ENCODE results near the gene GPC4. TPM values are rescaled to one million over a fixed set of nuclear protein-coding genes. Genes with fewer than 3 reads are reported as not detected.

Gene GPC4
- not detected in 2 replicates for total RNA-seq

DNA sequence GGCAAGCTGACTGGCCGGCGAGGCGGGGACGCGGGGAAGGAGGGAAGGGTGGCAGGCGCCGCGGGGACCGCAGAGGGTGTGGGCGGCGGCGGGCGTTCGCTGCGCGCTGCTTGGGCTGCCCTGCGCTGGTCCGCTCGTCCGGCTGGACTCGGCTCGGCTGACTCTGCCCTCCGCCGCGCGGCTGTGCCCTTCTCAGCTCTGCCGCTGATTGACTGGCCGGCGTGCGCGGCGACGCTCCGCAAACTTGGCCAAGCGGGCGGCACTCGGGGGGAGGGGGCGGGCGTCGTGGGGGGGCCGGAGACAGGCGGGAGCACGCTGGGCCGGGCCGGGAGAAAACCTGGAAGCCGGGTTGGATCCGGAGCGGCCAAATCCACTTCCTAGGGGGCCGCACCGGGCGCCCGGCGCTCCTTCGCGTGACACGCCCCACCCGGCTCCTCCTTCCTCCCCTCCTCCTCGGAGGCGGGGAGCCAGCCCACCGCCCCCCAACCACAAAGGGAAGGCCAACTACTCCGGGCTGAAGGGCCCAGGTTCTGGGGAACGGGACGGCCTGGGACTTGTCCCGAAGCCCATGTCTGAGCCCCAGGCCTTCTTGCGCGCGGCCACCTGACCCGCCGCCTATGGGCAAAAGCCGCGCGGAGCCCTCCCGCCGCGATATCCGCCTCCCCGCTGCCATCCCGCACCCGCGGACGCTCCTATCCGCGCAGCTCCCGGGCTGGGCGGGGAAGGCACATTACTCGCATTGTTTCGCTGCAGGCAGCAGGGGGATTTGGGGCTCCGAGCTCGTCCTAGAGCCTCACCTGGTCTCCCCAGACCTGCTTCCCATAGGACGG, at the start of gene GPC4:
Gene GPC4, minus strand, starts transcription at position 214 of the 830 bp plus-strand sequence. CDS start 524 bp downstream, outside the sequence.
- Mint-ChIP-seq H3K9me3 (peaks cover 4% of the 10 kb centered on the region), H3K36me3 (ENCODE audit: low read depth) (no peaks in the 10 kb centered on the region), H3K27me3 (ENCODE audit: insufficient read depth) (peaks cover 44% of the 10 kb centered on the region), H3K4me1 (ENCODE audit: low read depth) (no peaks in the 10 kb centered on the region), H3K27ac (no peak within 1 kb of the TSS), H3K4me3 (peak within 1 kb of the TSS; percentile 59)
- DNase-seq (ENCODE audit: low spot score) = no peak
- intact Hi-C loops (cut with micrococcal nuclease) = no loop called here

DNA sequence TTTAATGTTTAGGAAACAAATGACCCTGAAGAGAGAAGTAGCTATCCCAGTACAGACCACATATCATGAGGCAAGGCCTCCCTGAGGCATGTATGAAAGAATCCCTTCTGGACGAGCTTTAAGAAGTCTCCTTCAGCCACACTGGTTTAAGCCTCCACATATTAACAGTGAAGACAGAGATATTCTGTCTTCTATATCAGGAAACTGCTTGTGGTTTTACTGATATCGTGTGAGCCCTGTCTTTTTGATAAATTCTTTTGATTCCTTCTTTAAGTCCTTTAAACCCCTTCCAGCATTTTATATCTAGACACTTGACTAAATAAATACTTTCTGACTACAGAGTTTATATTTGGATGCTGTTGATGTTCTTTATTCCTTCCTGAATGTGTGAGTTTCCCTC, 45.9 kb upstream of the GPC4 start:
- Mint-ChIP-seq H3K27me3 (ENCODE audit: insufficient read depth) (no peaks in the 10 kb centered on the region), H3K4me1 (ENCODE audit: low read depth) (no peaks in the 10 kb centered on the region), H3K36me3 (ENCODE audit: low read depth) (no peaks in the 10 kb centered on the region), H3K27ac (no peak overlapping the region), H3K9me3 (no peaks in the 10 kb centered on the region), H3K4me3 (no peak overlapping the region)
- intact Hi-C loops (cut with micrococcal nuclease) = no loop called here
- no peak for DNase-seq (ENCODE audit: low spot score)

- no peak overlapping the region for H3K4me3 Mint-ChIP-seq
- H3K27ac Mint-ChIP-seq = no peak overlapping the region
- intact Hi-C loops (cut with micrococcal nuclease) = no loop called here
- DNase-seq (ENCODE audit: low spot score) = no peak
- H3K9me3 Mint-ChIP-seq = no peaks in the 10 kb centered on the region
- H3K4me1 Mint-ChIP-seq (ENCODE audit: low read depth) = no peaks in the 10 kb centered on the region
- no peaks in the 10 kb centered on the region for H3K36me3 Mint-ChIP-seq (ENCODE audit: low read depth)
- H3K27me3 Mint-ChIP-seq (ENCODE audit: insufficient read depth) = no peaks in the 10 kb centered on the region
These were observed 39.6 kb upstream of the GPC4 start for GRCh38 chrX:133454924-133455323.

- no peak overlapping the region for H3K27ac Mint-ChIP-seq
- H3K9me3 Mint-ChIP-seq = no peaks in the 10 kb centered on the region
- no peaks in the 10 kb centered on the region for H3K27me3 Mint-ChIP-seq (ENCODE audit: insufficient read depth)
- H3K4me1 Mint-ChIP-seq (ENCODE audit: low read depth) = no peaks in the 10 kb centered on the region
- no peaks in the 10 kb centered on the region for H3K36me3 Mint-ChIP-seq (ENCODE audit: low read depth)
- no peak for DNase-seq (ENCODE audit: low spot score)
- H3K4me3 Mint-ChIP-seq = no peak overlapping the region
- intact Hi-C loops (cut with micrococcal nuclease) = no loop called here
These were observed 39.2 kb upstream of the GPC4 start for GRCh38 chrX:133454491-133454914.

- Mint-ChIP-seq H3K4me3 (no peak overlapping the region), H3K4me1 (ENCODE audit: low read depth) (no peaks in the 10 kb centered on the region), H3K27me3 (ENCODE audit: insufficient read depth) (peaks cover 4% of the 10 kb centered on the region), H3K36me3 (ENCODE audit: low read depth) (no peaks in the 10 kb centered on the region), H3K9me3 (no peaks in the 10 kb centered on the region), H3K27ac (no peak overlapping the region)
- intact Hi-C loops (cut with micrococcal nuclease) = no loop called here
- DNase-seq (ENCODE audit: low spot score) = no peak
These were observed 33.3 kb upstream of the GPC4 start for GRCh38 chrX:133448512-133449076.

DNA sequence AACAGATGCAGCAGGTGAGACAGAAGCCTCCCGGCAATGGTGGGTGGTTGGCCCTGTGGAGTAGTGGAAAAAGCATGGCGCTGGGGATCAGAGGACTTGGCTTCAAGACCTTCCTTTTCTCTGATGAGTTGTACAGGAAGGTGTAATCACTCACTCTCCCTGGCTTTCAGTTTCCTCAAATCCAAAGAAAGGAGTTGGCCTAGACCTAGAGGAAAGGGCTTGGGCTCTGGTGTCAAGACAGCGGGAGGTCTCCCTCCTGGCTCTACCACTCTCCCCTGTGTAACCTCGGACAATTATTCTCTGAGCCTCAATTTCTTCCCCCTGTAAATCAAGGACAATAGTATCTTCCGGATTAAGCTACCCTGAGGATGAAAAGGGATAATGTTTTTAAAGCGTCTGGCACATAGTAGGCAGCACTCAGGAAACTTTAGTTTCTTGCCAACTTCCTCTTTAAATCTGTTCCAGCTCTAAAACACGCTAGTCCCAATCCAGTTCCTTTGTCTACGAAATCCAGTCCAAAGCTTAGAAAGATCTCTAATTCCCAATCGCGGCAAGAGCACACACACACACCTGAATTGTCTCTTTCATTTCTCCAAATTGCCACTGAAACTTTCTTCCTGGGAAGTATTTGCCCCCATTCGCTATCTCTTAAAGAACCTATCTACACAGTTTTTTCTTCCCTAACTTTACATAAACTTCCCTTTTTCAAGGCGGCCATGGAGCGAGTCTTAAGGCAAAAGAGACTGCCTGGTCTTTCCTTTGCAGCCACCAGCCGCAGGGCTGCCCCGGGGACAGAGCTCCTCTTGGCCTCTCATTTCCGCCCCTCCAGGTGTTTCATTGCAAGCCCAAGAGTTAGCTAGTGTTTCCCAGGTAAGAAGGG, 29.9 kb upstream of the GPC4 start:
- H3K27me3 Mint-ChIP-seq (ENCODE audit: insufficient read depth) = peaks cover 4% of the 10 kb centered on the region
- intact Hi-C loops (cut with micrococcal nuclease) = no loop called here
- no peak overlapping the region for H3K27ac Mint-ChIP-seq
- H3K9me3 Mint-ChIP-seq = no peaks in the 10 kb centered on the region
- H3K4me1 Mint-ChIP-seq (ENCODE audit: low read depth) = no peaks in the 10 kb centered on the region
- no peak overlapping the region for H3K4me3 Mint-ChIP-seq
- no peak for DNase-seq (ENCODE audit: low spot score)
- no peaks in the 10 kb centered on the region for H3K36me3 Mint-ChIP-seq (ENCODE audit: low read depth)

GRCh38 chrX:133444196-133444595, 28.9 kb upstream of the GPC4 start:
- Mint-ChIP-seq H3K4me3 (no peak overlapping the region), H3K36me3 (ENCODE audit: low read depth) (no peaks in the 10 kb centered on the region), H3K27me3 (ENCODE audit: insufficient read depth) (peaks cover 4% of the 10 kb centered on the region), H3K27ac (no peak overlapping the region), H3K4me1 (ENCODE audit: low read depth) (no peaks in the 10 kb centered on the region), H3K9me3 (no peaks in the 10 kb centered on the region)
- no peak for DNase-seq (ENCODE audit: low spot score)
- intact Hi-C loops (cut with micrococcal nuclease) = no loop called here

DNA sequence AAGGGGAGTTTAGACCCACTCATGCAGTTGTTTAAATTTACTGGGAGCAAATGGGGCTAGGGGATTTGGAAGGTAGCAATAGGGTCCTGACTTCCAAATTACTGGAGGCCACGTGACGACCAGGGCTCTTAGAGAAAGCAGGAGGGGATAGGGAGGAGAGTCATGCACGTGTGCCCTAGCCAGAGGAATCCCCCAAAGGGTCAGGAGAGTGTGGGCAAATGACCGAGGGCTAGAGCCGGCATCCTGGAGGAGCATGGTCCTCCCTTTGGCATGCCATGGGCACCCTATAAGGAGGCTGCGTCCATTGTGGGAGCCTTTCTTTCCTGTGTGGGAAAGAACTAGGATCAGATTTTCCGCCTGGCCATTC, 25.5 kb upstream of the GPC4 start:
- no peaks in the 10 kb centered on the region for H3K36me3 Mint-ChIP-seq (ENCODE audit: low read depth)
- DNase-seq (ENCODE audit: low spot score) = no peak
- H3K27ac Mint-ChIP-seq = no peak overlapping the region
- no peak overlapping the region for H3K4me3 Mint-ChIP-seq
- no peaks in the 10 kb centered on the region for H3K4me1 Mint-ChIP-seq (ENCODE audit: low read depth)
- no peaks in the 10 kb centered on the region for H3K9me3 Mint-ChIP-seq
- H3K27me3 Mint-ChIP-seq (ENCODE audit: insufficient read depth) = peaks cover 2% of the 10 kb centered on the region
- intact Hi-C loops (cut with micrococcal nuclease) = no loop called here

DNA sequence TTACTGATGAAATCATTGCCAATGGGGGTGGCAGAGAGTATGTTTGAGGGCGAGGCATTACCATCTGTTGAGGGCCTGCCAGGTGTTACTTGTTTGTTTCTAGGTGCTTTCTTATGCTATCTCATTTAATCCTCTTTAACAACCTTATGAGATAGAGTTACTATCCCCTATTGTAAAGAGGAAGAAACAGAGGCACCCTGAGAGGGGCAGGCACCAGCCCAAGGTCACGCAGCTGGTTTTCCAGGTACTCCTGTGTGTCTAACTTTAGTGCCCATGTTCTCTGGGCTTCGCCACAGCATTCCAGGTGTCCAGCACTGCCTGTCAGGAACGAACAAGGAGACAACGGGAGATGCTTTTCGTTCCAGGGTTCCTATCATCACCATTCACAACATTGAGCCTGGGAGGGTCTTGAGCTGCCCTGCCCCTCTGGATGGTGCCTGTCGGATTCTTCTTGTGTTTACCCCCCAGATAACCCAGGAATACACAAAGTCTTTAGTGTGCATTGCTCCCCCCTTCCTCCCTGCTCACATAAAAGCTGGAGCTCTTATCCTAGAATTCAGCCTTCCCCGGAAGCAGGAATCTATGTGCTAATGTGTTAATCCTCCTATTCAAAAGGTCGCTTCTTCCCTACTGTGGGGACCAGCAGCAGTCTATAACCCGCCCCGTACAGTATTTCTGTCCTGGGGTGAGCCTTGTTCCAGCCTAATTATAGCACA, 24.9 kb upstream of the GPC4 start:
- H3K4me1 Mint-ChIP-seq (ENCODE audit: low read depth) = no peaks in the 10 kb centered on the region
- intact Hi-C loops (cut with micrococcal nuclease) = no loop called here
- DNase-seq (ENCODE audit: low spot score) = no peak
- H3K36me3 Mint-ChIP-seq (ENCODE audit: low read depth) = no peaks in the 10 kb centered on the region
- no peak overlapping the region for H3K27ac Mint-ChIP-seq
- no peak overlapping the region for H3K4me3 Mint-ChIP-seq
- no peaks in the 10 kb centered on the region for H3K9me3 Mint-ChIP-seq
- no peaks in the 10 kb centered on the region for H3K27me3 Mint-ChIP-seq (ENCODE audit: insufficient read depth)

GRCh38 chrX:133437766-133438165, 22.5 kb upstream of the GPC4 start:
- Mint-ChIP-seq H3K4me1 (ENCODE audit: low read depth) (no peaks in the 10 kb centered on the region), H3K27ac (no peak overlapping the region), H3K9me3 (no peaks in the 10 kb centered on the region), H3K4me3 (no peak overlapping the region), H3K36me3 (ENCODE audit: low read depth) (no peaks in the 10 kb centered on the region), H3K27me3 (ENCODE audit: insufficient read depth) (no peaks in the 10 kb centered on the region)
- intact Hi-C loops (cut with micrococcal nuclease) = no loop called here
- no peak for DNase-seq (ENCODE audit: low spot score)

GRCh38 chrX:133437356-133437755, 22.1 kb upstream of the GPC4 start:
- intact Hi-C loops (cut with micrococcal nuclease) = no loop called here
- DNase-seq (ENCODE audit: low spot score) = no peak
- no peaks in the 10 kb centered on the region for H3K4me1 Mint-ChIP-seq (ENCODE audit: low read depth)
- no peaks in the 10 kb centered on the region for H3K9me3 Mint-ChIP-seq
- no peaks in the 10 kb centered on the region for H3K27me3 Mint-ChIP-seq (ENCODE audit: insufficient read depth)
- no peaks in the 10 kb centered on the region for H3K36me3 Mint-ChIP-seq (ENCODE audit: low read depth)
- H3K4me3 Mint-ChIP-seq = no peak overlapping the region
- no peak overlapping the region for H3K27ac Mint-ChIP-seq

DNA sequence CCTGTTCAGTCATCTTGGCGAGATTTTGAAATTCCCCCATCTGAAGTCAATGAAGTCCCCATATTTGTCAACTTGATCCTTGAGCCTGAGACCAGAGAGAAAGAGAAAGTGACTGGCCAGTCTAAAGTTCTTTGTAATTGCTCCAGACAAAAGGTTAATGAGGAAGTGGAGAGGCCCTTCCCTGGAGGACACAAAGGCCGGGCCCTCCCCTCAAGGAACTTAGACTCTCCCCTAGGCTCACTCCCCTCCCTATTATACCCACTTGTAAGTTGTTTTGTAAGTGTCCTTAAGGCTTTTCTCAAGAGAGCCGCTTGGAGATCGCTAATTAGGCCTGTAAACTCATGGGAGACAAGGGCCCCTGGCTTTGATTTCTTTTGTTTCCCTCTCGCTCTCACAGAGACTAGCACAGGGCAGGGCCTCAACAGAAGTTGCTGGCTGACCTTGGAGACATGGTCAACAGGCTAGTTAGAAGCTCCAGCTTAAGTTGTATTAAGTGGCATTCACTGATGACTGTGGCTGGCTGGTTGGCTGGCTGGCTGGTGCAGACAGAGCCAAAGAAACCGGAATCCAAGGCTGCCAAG, 20.3 kb upstream of the GPC4 start:
- Mint-ChIP-seq H3K4me1 (ENCODE audit: low read depth) (no peaks in the 10 kb centered on the region), H3K27ac (no peak overlapping the region), H3K9me3 (no peaks in the 10 kb centered on the region), H3K27me3 (ENCODE audit: insufficient read depth) (no peaks in the 10 kb centered on the region), H3K36me3 (ENCODE audit: low read depth) (no peaks in the 10 kb centered on the region), H3K4me3 (no peak overlapping the region)
- DNase-seq (ENCODE audit: low spot score) = no peak
- intact Hi-C loops (cut with micrococcal nuclease) = no loop called here

Measured in activated T-helper 1 cell treated with anti-CD3 and anti-CD28 coated beads, Interleukin-12 subunit alpha, Interleukin-12 subunit beta, Interleukin-2, Interleukin-4 antibody, amounts not matched to agents 30 ng/mL and 10 ng/mL and 1 ng/mL, durations not matched to agents 14 hours and 24 hours and 36 hours (primary cell).